Measurements from ENCODE around the gene HNRNPUL1.

DNA sequence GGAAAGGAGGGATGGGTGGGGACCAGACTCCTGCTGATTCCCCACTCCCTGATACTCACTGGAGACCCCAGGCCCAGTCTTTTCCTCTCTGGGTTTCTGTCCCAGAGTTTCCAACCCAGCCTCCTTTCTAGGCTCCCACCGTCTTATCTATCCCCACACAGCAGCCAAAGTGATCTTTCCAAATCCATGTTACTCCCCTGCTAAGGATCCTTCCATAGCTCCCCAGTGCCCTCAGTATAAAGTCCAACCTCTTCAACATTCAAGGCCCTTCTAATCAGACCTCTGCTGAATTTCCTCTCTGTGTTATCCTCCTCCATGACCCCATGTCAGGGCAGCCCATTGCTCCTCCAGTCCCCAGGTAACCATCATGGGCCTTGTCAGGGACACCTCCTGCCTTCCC, 90.9 kb downstream of the HNRNPUL1 start:
- TF ChIP-seq, protein P1, sequence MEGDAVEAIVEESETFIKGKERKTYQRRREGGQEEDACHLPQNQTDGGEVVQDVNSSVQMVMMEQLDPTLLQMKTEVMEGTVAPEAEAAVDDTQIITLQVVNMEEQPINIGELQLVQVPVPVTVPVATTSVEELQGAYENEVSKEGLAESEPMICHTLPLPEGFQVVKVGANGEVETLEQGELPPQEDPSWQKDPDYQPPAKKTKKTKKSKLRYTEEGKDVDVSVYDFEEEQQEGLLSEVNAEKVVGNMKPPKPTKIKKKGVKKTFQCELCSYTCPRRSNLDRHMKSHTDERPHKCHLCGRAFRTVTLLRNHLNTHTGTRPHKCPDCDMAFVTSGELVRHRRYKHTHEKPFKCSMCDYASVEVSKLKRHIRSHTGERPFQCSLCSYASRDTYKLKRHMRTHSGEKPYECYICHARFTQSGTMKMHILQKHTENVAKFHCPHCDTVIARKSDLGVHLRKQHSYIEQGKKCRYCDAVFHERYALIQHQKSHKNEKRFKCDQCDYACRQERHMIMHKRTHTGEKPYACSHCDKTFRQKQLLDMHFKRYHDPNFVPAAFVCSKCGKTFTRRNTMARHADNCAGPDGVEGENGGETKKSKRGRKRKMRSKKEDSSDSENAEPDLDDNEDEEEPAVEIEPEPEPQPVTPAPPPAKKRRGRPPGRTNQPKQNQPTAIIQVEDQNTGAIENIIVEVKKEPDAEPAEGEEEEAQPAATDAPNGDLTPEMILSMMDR (IDR thresholded peaks at IDR 0.05 in 2 of 3, conservative IDR thresholded peaks at IDR 0.05 in 1 of 3; ENCODE audit: borderline replicate concordance in 1 of 3, insufficient read depth in 1 of 3, low read depth in 2 of 3, low read length in 2 of 3) = no peak
- TF ChIP-seq EZH2 (IDR thresholded peaks at IDR 0.05) (no peak), POLR2A (IDR thresholded peaks at IDR 0.05; ENCODE audit: borderline replicate concordance, extremely low read depth, insufficient read depth, insufficient read length) (no peak), POLR2AphosphoS5 (IDR thresholded peaks at IDR 0.05; ENCODE audit: low read depth, low read length) (no peak), SRF (IDR thresholded peaks at IDR 0.05; ENCODE audit: low read depth) (no peak), JUND (IDR thresholded peaks at IDR 0.05) (no peak), FOSL1 (IDR thresholded peaks at IDR 0.05; ENCODE audit: low read depth) (no peak), EZH2phosphoT487 (IDR thresholded peaks at IDR 0.05; ENCODE audit: borderline replicate concordance) (no peak), ZFX (IDR thresholded peaks at IDR 0.05) (no peak), SP1 (IDR thresholded peaks at IDR 0.05; ENCODE audit: low read depth) (no peak)
- TF ChIP-seq, protein P2, sequence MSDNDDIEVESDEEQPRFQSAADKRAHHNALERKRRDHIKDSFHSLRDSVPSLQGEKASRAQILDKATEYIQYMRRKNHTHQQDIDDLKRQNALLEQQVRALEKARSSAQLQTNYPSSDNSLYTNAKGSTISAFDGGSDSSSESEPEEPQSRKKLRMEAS (IDR thresholded peaks at IDR 0.05) = no peak
- TF ChIP-seq, protein P3, sequence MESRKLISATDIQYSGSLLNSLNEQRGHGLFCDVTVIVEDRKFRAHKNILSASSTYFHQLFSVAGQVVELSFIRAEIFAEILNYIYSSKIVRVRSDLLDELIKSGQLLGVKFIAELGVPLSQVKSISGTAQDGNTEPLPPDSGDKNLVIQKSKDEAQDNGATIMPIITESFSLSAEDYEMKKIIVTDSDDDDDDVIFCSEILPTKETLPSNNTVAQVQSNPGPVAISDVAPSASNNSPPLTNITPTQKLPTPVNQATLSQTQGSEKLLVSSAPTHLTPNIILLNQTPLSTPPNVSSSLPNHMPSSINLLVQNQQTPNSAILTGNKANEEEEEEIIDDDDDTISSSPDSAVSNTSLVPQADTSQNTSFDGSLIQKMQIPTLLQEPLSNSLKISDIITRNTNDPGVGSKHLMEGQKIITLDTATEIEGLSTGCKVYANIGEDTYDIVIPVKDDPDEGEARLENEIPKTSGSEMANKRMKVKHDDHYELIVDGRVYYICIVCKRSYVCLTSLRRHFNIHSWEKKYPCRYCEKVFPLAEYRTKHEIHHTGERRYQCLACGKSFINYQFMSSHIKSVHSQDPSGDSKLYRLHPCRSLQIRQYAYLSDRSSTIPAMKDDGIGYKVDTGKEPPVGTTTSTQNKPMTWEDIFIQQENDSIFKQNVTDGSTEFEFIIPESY (IDR thresholded peaks at IDR 0.05; ENCODE audit: extremely low read depth, insufficient replicate concordance, low read length) = no peak
- TF ChIP-seq, protein P4, sequence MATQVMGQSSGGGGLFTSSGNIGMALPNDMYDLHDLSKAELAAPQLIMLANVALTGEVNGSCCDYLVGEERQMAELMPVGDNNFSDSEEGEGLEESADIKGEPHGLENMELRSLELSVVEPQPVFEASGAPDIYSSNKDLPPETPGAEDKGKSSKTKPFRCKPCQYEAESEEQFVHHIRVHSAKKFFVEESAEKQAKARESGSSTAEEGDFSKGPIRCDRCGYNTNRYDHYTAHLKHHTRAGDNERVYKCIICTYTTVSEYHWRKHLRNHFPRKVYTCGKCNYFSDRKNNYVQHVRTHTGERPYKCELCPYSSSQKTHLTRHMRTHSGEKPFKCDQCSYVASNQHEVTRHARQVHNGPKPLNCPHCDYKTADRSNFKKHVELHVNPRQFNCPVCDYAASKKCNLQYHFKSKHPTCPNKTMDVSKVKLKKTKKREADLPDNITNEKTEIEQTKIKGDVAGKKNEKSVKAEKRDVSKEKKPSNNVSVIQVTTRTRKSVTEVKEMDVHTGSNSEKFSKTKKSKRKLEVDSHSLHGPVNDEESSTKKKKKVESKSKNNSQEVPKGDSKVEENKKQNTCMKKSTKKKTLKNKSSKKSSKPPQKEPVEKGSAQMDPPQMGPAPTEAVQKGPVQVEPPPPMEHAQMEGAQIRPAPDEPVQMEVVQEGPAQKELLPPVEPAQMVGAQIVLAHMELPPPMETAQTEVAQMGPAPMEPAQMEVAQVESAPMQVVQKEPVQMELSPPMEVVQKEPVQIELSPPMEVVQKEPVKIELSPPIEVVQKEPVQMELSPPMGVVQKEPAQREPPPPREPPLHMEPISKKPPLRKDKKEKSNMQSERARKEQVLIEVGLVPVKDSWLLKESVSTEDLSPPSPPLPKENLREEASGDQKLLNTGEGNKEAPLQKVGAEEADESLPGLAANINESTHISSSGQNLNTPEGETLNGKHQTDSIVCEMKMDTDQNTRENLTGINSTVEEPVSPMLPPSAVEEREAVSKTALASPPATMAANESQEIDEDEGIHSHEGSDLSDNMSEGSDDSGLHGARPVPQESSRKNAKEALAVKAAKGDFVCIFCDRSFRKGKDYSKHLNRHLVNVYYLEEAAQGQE (IDR thresholded peaks at IDR 0.05; ENCODE audit: low read depth) = no peak
- TF ChIP-seq, protein P5, sequence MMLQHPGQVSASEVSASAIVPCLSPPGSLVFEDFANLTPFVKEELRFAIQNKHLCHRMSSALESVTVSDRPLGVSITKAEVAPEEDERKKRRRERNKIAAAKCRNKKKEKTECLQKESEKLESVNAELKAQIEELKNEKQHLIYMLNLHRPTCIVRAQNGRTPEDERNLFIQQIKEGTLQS (IDR thresholded peaks at IDR 0.05) = no peak

Measured in HCT116 (cell line).